SH-SY5Y (cell line): ENCODE data around the gene SERPINA12.

Experiments
- GATA2 ChIP-seq: IDR thresholded peaks from 2 replicates; pipeline ENCODE4 v1.6.1; 2011; ENCODE audit warnings: mild to moderate bottlenecking, low read depth, low read length
- GATA3 ChIP-seq: IDR thresholded peaks from 2 replicates; pipeline ENCODE4 v1.6.1; 2011; ENCODE audit warnings: low read depth, mild to moderate bottlenecking, low read length, moderate library complexity

GRCh38 chr14:94514351-94514750 lies 5.1 kb upstream of the SERPINA12 start:
- TF ChIP-seq GATA3 (no peak), GATA2 (no peak)
